K562 (cell line): ENCODE measurements around the gene ARHGEF7. TPM values are rescaled to one million over a fixed set of nuclear protein-coding genes. Genes with fewer than 3 reads are reported as not detected.

Experiments used
- ATAC-seq: fragments of 200-7000 bp; cut with Tn5 transposase; 3 replicates; pipeline ENCODE4 v1.9.1; 2020; ENCODE audit warnings: moderate library complexity
- BruUV-seq: library from RNA; stranded (reverse); fragments of 400-500 nt; replicated peaks from 2 replicates; lab custom pipeline; 2021; lab: Mats Ljungman, UMichigan
- CTCF ChIA-PET: fragments of 300-600 bp; formaldehyde crosslinking; extraction: SDS; loops from one replicate; lab custom pipeline; 2021; ENCODE audit warnings: low intra/inter-chr PET ratio; lab: Yijun Ruan, JAX
- POLR2A ChIA-PET: fragments of 300-600, 350-650 bp; sonication (Branson Sonifier 250); formaldehyde crosslinking; extraction: SDS; loops from one replicate; lab custom pipeline; 2021; ENCODE audit warnings: antibody characterized with exemption, inconsistent platforms; lab: Yijun Ruan, JAX
- DNase-seq, 4 experiments: peaks; one replicate each; pipeline versions ENCODE4 v3.0.0 to v3.0.0-alpha.2; 2011 to 2018; ENCODE audit warnings: low spot score in 3 of 4, mixed read lengths in 3 of 4; ENCODE audit errors: extremely low read depth in 1 of 4
- FAIRE-seq: peaks from 2 replicates; lab custom pipeline; 2011; peaks lifted over from hg19 to GRCh38; lab: Jason Lieb, UNC
- H2AFZ ChIP-seq: 2 replicates; pipeline ENCODE4 v1.6.0; 2011; ENCODE audit warnings: low read depth, low read length, control low read depth, inconsistent platforms
- H3K27ac ChIP-seq: fragments of 200-600 bp; 3 replicates; pipeline ENCODE4 v1.8.0; 2011; ENCODE audit warnings: low read depth, mild to moderate bottlenecking, control low read depth, inconsistent platforms, low read length, moderate library complexity, mixed read lengths; ENCODE audit errors: extremely low read depth
- H3K27me3 ChIP-seq, 2 experiments: fragments of 300-600 bp in 1 of 2; 2 replicates in 1 of 2; 3 replicates in 1 of 2; pipeline versions ENCODE4 v1.6.0 to v1.8.0; 2011; ENCODE audit warnings: inconsistent platforms in 2 of 2, low read length in 2 of 2, mild to moderate bottlenecking in 1 of 2, mixed read lengths in 1 of 2, moderate library complexity in 1 of 2; ENCODE audit not compliant: control insufficient read depth in 2 of 2, insufficient read depth in 2 of 2
- H3K36me3 ChIP-seq: fragments of 300-600 bp; 3 replicates; pipeline ENCODE4 v1.8.0; 2011; ENCODE audit warnings: mild to moderate bottlenecking, low read length, inconsistent platforms; ENCODE audit not compliant: control insufficient read depth, insufficient read depth
- H3K4me1 ChIP-seq, 2 experiments: fragments of 200-600 bp in 1 of 2; replicated peaks in 1 of 2; 2 replicates in 1 of 2; 3 replicates in 1 of 2; pipeline versions ENCODE4 v1.5.1 to v1.8.0; 2011; ENCODE audit warnings: inconsistent platforms in 2 of 2, low read length in 2 of 2, mild to moderate bottlenecking in 1 of 2, mixed read lengths in 1 of 2, moderate library complexity in 1 of 2; ENCODE audit not compliant: control insufficient read depth in 2 of 2, insufficient read depth in 2 of 2
- H3K4me2 ChIP-seq: 2 replicates; pipeline ENCODE4 v1.6.1; 2011; ENCODE audit warnings: low read length, control low read depth, inconsistent platforms, mixed read lengths; ENCODE audit not compliant: insufficient read depth
- H3K4me3 ChIP-seq: fragments of 200-600 bp; sonication (generic), shearing (Covaris generic); 2 replicates; pipeline ENCODE4 v1.5.1; 2016; ENCODE audit warnings: control low read depth, inconsistent platforms
- H3K79me2 ChIP-seq: fragments of 200-600 bp; 3 replicates; pipeline ENCODE4 v1.8.0; 2011; ENCODE audit warnings: low read length, inconsistent platforms; ENCODE audit not compliant: control insufficient read depth, insufficient read depth
- H3K9ac ChIP-seq, 2 experiments: 2 replicates each; pipeline versions ENCODE4 v1.6.0 to v1.6.1; 2011; ENCODE audit warnings: low read depth in 2 of 2, low read length in 2 of 2, control low read depth in 1 of 2, inconsistent platforms in 1 of 2, mild to moderate bottlenecking in 1 of 2, mixed read lengths in 1 of 2; ENCODE audit not compliant: insufficient read depth in 1 of 2
- H3K9me1 ChIP-seq: one replicate; pipeline ENCODE4 v1.6.0; 2011; ENCODE audit warnings: inconsistent platforms, mild to moderate bottlenecking, low read length, moderate library complexity; ENCODE audit not compliant: control insufficient read depth, insufficient read depth
- H3K9me3 ChIP-seq: replicated peaks from 2 replicates; pipeline ENCODE4 v1.5.1; 2011; ENCODE audit warnings: low read depth, low read length, inconsistent platforms; ENCODE audit not compliant: control insufficient read depth, insufficient read depth
- H4K20me1 ChIP-seq: replicated peaks from 2 replicates; pipeline ENCODE4 v1.6.1; 2011; ENCODE audit warnings: low read length, inconsistent platforms, mixed read lengths; ENCODE audit not compliant: control insufficient read depth, insufficient read depth
- EGR1 ChIP-seq: fragments of 450-650 bp; conservative IDR thresholded peaks from 2 replicates; pipeline ENCODE4 v1.6.1; 2017; ENCODE audit warnings: mild to moderate bottlenecking
- FOXP1 ChIP-seq: sonication (generic); formaldehyde crosslinking; IDR thresholded peaks from 2 replicates; pipeline ENCODE4 v1.8.0; 2022; ENCODE audit warnings: mild to moderate bottlenecking, missing genetic modification reagents
- HDAC6 ChIP-seq: IDR thresholded peaks from 2 replicates; pipeline ENCODE4 v1.6.1; 2012; ENCODE audit warnings: low read depth, mild to moderate bottlenecking, control low read depth, inconsistent platforms, low read length, moderate library complexity
- HMG20A ChIP-seq: fragments of 450-650 bp; formaldehyde crosslinking; conservative IDR thresholded peaks from 2 replicates; pipeline ENCODE4 v1.4.0; 2020; ENCODE audit warnings: mild to moderate bottlenecking, mixed read lengths
- NFE2 ChIP-seq: IDR thresholded peaks from 2 replicates; pipeline ENCODE4 v1.6.1; 2014; ENCODE audit warnings: antibody characterized with exemption, low read depth
- NRF1 ChIP-seq, 2 experiments: fragments of 450-650 bp; IDR thresholded peaks in 1 of 2; conservative IDR thresholded peaks in 1 of 2; 2 replicates each; pipeline ENCODE4 v1.6.1; 2014; ENCODE audit warnings: mild to moderate bottlenecking in 2 of 2
- POLR2AphosphoS2 ChIP-seq: IDR thresholded peaks from 2 replicates; pipeline ENCODE4 v1.6.1; 2012; ENCODE audit warnings: low read length, improper control_type of control experiment
- SETDB1 ChIP-seq: IDR thresholded peaks from one replicate; pipeline ENCODE4 v1.6.1; 2012; ENCODE audit warnings: low read length, control low read depth, inconsistent platforms
- SP1 ChIP-seq: sonication (generic); formaldehyde crosslinking; IDR thresholded peaks from 2 replicates; pipeline ENCODE4 v1.8.1; 2022; ENCODE audit warnings: mild to moderate bottlenecking, missing genetic modification reagents
- TAL1 ChIP-seq: fragments of 450-650 bp; IDR thresholded peaks from 2 replicates; pipeline ENCODE4 v1.6.1; 2016; ENCODE audit warnings: mild to moderate bottlenecking
- ZBTB7A ChIP-seq: IDR thresholded peaks from 2 replicates; pipeline ENCODE4 v1.6.1; 2011; ENCODE audit warnings: low read depth, mild to moderate bottlenecking, low read length, moderate library complexity, borderline replicate concordance; ENCODE audit not compliant: control insufficient read depth
- WGBS: fragments of 100-300 bp; shearing (Covaris generic); methylation state at CpG from one replicate; pipeline ENCODE4 v1.1.6; 2016; ENCODE audit warnings: low coverage, mixed read lengths; ENCODE audit not compliant: insufficient coverage; ENCODE audit errors: missing lambda C conversion rate; 5-methylcytosine and 5-hydroxymethylcytosine counted together
- in situ Hi-C: fragments of 300-500 bp; cut with MboI; formaldehyde crosslinking; loops from 4 replicates; pipeline ENCODE4 v1.15.0; 2018; ENCODE audit warnings: inconsistent platforms, mixed read lengths
- intact Hi-C: fragments of 100-400 bp; cut with micrococcal nuclease; formaldehyde crosslinking; loops from 2 replicates; pipeline ENCODE4 v1.14.2; 2022
- polyA plus RNA-seq, 8 experiments: library from polyadenylated mRNA; depleted of rRNA in 4 of 8; stranded (reverse) in 5 of 8; unstranded in 3 of 8; fragments of >200 nt; fragmentation: Nextera tagmentation in 2 of 8; fragmentation: Illumina TruSeq in 1 of 8; extraction: Ambion mirVana in 2 of 8; extraction: Trizol in 1 of 8; gene quantifications; 2 replicates each; pipeline versions ENCODE4 v1.2.1 to v1.2.3, GENCODE V29; 2011 to 2014; ENCODE audit warnings: inconsistent platforms in 1 of 8, missing spikeins in 1 of 8
- total RNA-seq, 7 experiments: library from RNA; depleted of rRNA in 6 of 7; stranded (reverse); fragments of >200 nt in 6 of 7; fragmentation: Illumina TruSeq in 2 of 7; extraction: Trizol in 2 of 7; gene quantifications; 2 replicates each; pipeline versions ENCODE4 v1.2.1 to v1.2.3, GENCODE V29; 2011 to 2021; ENCODE audit warnings: low replicate concordance in 1 of 7
- TF ChIP-seq, protein P1 (sequence below): sonication (generic); formaldehyde crosslinking; IDR thresholded peaks from 2 replicates; pipeline ENCODE4 v1.5.0; 2020; ENCODE audit warnings: missing genetic modification reagents

Gene ARHGEF7
- total and polyA plus RNA-seq, 9 of the 15 experiments (the other 6 are each of a cell fraction or from before 2014, with no cell fraction given): 2.1 to 26.8 (median 17.5) TPM

DNA sequence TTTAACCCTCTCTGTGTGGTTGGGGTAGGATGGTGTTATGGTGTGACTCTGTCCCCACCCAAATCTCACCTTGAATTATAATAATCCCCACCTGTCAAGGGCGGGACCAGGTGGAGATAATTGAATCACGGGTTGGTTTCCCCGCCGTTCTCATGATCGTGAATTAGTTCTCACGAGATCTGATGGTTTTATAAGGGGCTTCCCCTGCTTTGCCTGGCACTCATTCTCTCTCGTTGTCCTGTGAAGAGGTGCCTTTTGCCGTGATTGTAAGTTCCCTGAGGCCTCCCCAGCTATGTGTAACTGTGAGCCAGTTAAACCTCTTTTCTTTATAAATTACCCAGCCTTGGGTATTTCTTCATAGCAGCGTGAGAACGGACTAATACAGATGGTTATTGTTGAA lies 68.8 kb downstream of the ARHGEF7 start:
- peaks cover 83% of the 10 kb centered on the region for H3K79me2 ChIP-seq
- TF ChIP-seq FOXP1 (CRISPR knock-in tag) (no peak), NFE2 (no peak), HMG20A (CRISPR knock-in tag) (no peak)
- H3K4me1 ChIP-seq: peaks cover 0 to 2% of the 10 kb centered on the region in 2 experiments; a peak in 1 of 5 replicates
- H3K9ac ChIP-seq: no peak overlapping the region
- H3K27ac ChIP-seq: no peak overlapping the region
- no peak overlapping the region for H2AFZ ChIP-seq
- DNase-seq (no peak), ATAC-seq (no peak), FAIRE-seq (no peak)
- POLR2A ChIA-PET: interaction anchor here (0.7 kb wide), 1 partner anchor 132 kb away, joined by 3 read pairs; no protein-coding TSS in a partner anchor
- in situ Hi-C loops (no loop called here), intact Hi-C loops (no loop called here)
- no peaks in the 10 kb centered on the region for H3K9me3 ChIP-seq
- H3K4me3 ChIP-seq: no peak overlapping the region
- H3K4me2 ChIP-seq: no peak overlapping the region
- 0 out of 3 replicates have a peak, but pooled peaks cover 3% of the 10 kb centered on the region for H3K36me3 ChIP-seq
- peaks cover 4% of the 10 kb centered on the region for H3K9me1 ChIP-seq
- CTCF ChIA-PET: no interaction called here
- no TSS peak for BruUV-seq
- H4K20me1 ChIP-seq: peaks cover 7% of the 10 kb centered on the region; the same call in 1 of the 2 replicates
- 91% methylated on average over 10 of the region's 10 CpGs for WGBS
- no peaks in the 10 kb centered on the region for H3K27me3 ChIP-seq

DNA sequence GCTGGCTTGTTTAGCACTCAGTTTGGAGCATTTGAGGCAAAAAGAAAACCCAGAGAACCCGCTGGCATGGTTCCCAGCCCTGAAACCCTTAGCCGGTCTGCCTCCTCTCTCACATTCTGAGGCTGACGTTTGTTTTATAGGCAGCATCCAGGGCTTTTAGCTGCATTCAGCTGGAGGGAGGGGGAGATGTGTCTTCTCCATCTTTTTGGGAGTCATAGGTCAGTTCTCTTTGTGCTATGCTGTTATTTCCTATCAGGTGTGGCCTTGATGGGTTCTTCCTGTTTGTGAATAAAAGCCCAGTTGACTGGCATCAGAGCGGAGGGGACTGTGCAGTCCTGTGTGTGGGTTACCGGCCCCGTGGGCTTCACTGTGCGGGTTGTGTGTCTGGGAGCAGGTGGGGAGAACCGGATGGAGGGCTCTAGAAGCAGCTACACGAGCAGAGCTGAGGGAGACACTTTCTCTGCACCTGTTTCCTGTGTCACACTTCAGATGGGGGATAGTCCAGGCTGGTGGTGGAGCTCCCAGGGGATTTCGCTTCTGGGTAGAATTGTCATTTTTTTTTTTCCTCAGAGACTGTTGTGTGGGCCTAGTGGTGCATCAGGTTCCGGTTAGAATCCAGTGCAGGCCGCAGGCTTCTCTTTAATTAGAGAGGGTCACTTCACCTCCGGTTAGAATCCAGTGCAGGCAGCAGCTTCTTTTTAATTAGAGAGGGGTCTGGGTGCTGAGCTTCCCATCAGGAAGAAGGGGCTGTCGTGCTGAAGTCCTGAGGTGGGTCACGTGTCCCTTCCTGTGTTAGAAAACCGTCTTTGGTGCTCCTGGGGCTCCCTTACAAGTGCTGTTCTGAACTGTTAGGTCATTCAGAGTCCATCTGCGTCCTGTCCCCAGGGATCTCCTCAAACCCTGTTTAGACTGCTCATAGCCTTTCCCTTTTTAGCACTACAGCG lies 69.6 kb downstream of the ARHGEF7 start:
- H3K9me3 ChIP-seq: no peaks in the 10 kb centered on the region
- BruUV-seq: no TSS peak
- no peak for ATAC-seq
- H2AFZ ChIP-seq: no peak overlapping the region
- 80% methylated on average over 13 of the region's 18 CpGs for WGBS
- peaks cover 1% of the 10 kb centered on the region for H3K9me1 ChIP-seq
- TF ChIP-seq TAL1 (no peak), HDAC6 (no peak), ZBTB7A (no peak), NRF1 (conservative IDR thresholded peaks at IDR 0.05 in 1 of 2, IDR thresholded peaks at IDR 0.05 in 1 of 2) (no peak), POLR2AphosphoS2 (no peak), SP1 (no peak), SETDB1 (no peak), EGR1 (no peak)
- TF ChIP-seq, protein P1, sequence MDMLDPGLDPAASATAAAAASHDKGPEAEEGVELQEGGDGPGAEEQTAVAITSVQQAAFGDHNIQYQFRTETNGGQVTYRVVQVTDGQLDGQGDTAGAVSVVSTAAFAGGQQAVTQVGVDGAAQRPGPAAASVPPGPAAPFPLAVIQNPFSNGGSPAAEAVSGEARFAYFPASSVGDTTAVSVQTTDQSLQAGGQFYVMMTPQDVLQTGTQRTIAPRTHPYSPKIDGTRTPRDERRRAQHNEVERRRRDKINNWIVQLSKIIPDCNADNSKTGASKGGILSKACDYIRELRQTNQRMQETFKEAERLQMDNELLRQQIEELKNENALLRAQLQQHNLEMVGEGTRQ (CRISPR knock-in tag): no peak
- ChIA-PET CTCF (no interaction called here), POLR2A (interaction anchor here (0.5 to 0.8 kb wide), 3 partner anchors 131 to 1041 kb away, joined by 3 to 4 read pairs (median 3); no protein-coding TSS in a partner anchor)
- DNase-seq: no peak
- in situ Hi-C loops: no loop called here
- peaks cover 0 to 2% of the 10 kb centered on the region in 2 experiments; a peak in 1 of 5 replicates for H3K4me1 ChIP-seq
- no peaks in the 10 kb centered on the region for H3K36me3 ChIP-seq
- no peak overlapping the region for H3K4me3 ChIP-seq
- no peak for FAIRE-seq
- H3K27me3 ChIP-seq: no peaks in the 10 kb centered on the region
- intact Hi-C loops: no loop called here
- no peak overlapping the region for H3K9ac ChIP-seq
- H4K20me1 ChIP-seq: peaks cover 3% of the 10 kb centered on the region; the same call in 1 of the 2 replicates
- peaks cover 78% of the 10 kb centered on the region for H3K79me2 ChIP-seq
- no peak overlapping the region for H3K4me2 ChIP-seq
- no peak overlapping the region for H3K27ac ChIP-seq
